ENCODE data around the gene VMP1. TPM values are rescaled to one million over a fixed set of nuclear protein-coding genes. Genes with fewer than 3 reads are reported as not detected.
A peak's percentile ranks its signal among the peaks of the same experiment; 100 is the strongest.
"Not testable (repeated sequence)": the region's sequence is repeated elsewhere in the genome, so short reads cannot be mapped to it uniquely, and the experiment has no call there.

Gene VMP1
- total RNA-seq, 2 experiments from 2014 or later: 29.2 to 38.0 TPM

DNA sequence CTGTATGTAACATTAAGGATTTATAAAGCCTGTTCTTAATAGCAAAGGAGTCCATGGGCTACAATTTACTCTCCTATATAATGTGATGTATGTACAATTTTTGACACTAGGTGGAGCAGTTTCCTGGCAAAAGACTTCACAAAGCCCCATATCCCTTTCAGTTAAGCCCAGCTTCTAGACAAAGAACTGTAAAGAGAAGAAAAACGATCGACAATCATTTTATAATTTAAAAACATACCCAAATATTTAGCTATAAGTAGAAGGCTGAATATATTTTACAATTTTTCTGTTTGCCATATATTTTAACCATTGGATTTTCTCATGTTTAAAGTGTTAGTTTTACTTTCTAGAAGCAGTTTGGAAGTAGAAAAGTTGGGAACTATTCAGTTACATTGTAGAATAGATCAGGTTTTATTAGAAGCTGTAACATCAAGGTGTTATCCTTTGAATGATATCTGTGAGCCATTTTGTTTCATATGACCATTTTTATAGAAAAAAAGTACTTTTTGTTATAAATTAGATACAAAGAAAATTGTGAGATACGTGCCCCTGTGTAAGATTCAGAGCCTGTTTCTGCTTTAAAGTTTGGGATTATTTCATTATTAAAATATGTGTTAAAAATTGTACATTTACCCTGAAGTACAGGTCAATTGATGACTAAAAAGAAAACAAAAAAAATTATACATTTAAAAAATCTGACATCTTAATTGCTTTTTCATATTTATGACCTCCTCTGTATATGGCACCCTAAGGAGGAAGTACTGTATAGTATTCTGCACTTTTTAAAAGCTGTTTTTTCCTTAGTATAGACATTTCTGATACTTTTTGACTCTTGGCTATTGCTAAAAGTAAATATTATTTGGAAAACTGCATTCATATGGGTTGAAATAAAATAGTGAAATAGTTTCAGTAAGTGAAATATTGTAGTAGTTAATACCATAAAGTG is 46.3 kb downstream of the VMP1 start:
- DNase-seq (ENCODE audit: low spot score): peak; percentile 82
- Histone ChIP-seq H3K9me2 (ENCODE audit: insufficient read depth, low read length) (no peaks in the 10 kb centered on the region), H3K79me2 (ENCODE audit: insufficient read depth, low read depth, low read length) (no peaks in the 10 kb centered on the region), H2AFZ (ENCODE audit: low read length) (no peak overlapping the region), H3K27ac (ENCODE audit: low read depth, low read length, poor library complexity, severe bottlenecking) (no peak overlapping the region), H3K4me2 (ENCODE audit: low read length) (0 out of 2 replicates have a peak overlapping the region, but pooled peaks have one; percentile 15), H3K4me3 (ENCODE audit: low read depth, low read length, poor library complexity, severe bottlenecking) (no peak overlapping the region), H3K9me3 (ENCODE audit: low read length) (no peaks in the 10 kb centered on the region), H3K4me1 (ENCODE audit: insufficient read depth, low read length, poor library complexity, severe bottlenecking) (peaks cover 8% of the 10 kb centered on the region), H3K36me3 (ENCODE audit: insufficient read depth, low read length) (peaks cover 21% of the 10 kb centered on the region), H4K20me1 (ENCODE audit: insufficient read depth, low read length) (no peaks in the 10 kb centered on the region)
- POLR2A ChIA-PET: interaction anchor here (0.5 to 0.8 kb wide), 3 partner anchors 80 to 442 kb away, joined by 3 read pairs; no protein-coding TSS in a partner anchor
- intact Hi-C loops (cut with micrococcal nuclease; ENCODE audit: unreplicated experiment): loop anchor here (1.0 to 5.0 kb wide), 3 partner anchors 86 to 284 kb away; no protein-coding TSS in a partner anchor
- no peak for TF ChIP-seq EZH2phosphoT487 (IDR thresholded peaks at IDR 0.05; ENCODE audit: borderline replicate concordance, low read depth, low read length)
- TF ChIP-seq, protein P1, sequence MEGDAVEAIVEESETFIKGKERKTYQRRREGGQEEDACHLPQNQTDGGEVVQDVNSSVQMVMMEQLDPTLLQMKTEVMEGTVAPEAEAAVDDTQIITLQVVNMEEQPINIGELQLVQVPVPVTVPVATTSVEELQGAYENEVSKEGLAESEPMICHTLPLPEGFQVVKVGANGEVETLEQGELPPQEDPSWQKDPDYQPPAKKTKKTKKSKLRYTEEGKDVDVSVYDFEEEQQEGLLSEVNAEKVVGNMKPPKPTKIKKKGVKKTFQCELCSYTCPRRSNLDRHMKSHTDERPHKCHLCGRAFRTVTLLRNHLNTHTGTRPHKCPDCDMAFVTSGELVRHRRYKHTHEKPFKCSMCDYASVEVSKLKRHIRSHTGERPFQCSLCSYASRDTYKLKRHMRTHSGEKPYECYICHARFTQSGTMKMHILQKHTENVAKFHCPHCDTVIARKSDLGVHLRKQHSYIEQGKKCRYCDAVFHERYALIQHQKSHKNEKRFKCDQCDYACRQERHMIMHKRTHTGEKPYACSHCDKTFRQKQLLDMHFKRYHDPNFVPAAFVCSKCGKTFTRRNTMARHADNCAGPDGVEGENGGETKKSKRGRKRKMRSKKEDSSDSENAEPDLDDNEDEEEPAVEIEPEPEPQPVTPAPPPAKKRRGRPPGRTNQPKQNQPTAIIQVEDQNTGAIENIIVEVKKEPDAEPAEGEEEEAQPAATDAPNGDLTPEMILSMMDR (conservative IDR thresholded peaks at IDR 0.05; ENCODE audit: low read length): peak; percentile 97
- no TSS peak for BruUV-seq (replicated peaks)
- CTCF ChIA-PET (ENCODE audit: unreplicated experiment): no interaction called here

GRCh38 chr17:59754552-59754951 is 47.1 kb downstream of the VMP1 start:
- BruUV-seq (replicated peaks): no TSS peak
- Histone ChIP-seq H3K27ac (ENCODE audit: low read depth, low read length, poor library complexity, severe bottlenecking) (no peak overlapping the region), H3K36me3 (ENCODE audit: insufficient read depth, low read length) (peaks cover 29% of the 10 kb centered on the region), H3K4me1 (ENCODE audit: insufficient read depth, low read length, poor library complexity, severe bottlenecking) (peaks cover 8% of the 10 kb centered on the region), H3K9me3 (ENCODE audit: low read length) (no peaks in the 10 kb centered on the region), H3K4me3 (ENCODE audit: low read depth, low read length, poor library complexity, severe bottlenecking) (no peak overlapping the region), H2AFZ (ENCODE audit: low read length) (no peak overlapping the region), H3K4me2 (ENCODE audit: low read length) (no peak overlapping the region), H4K20me1 (ENCODE audit: insufficient read depth, low read length) (no peaks in the 10 kb centered on the region), H3K79me2 (ENCODE audit: insufficient read depth, low read depth, low read length) (no peaks in the 10 kb centered on the region), H3K9me2 (ENCODE audit: insufficient read depth, low read length) (no peaks in the 10 kb centered on the region)
- CTCF ChIA-PET (ENCODE audit: unreplicated experiment): no interaction called here
- TF ChIP-seq, protein P1 (conservative IDR thresholded peaks at IDR 0.05; ENCODE audit: low read length): no peak
- no peak for TF ChIP-seq EZH2phosphoT487 (IDR thresholded peaks at IDR 0.05; ENCODE audit: borderline replicate concordance, low read depth, low read length)
- intact Hi-C loops (cut with micrococcal nuclease; ENCODE audit: unreplicated experiment): loop anchor here (5.0 kb wide), 1 partner anchor 283 kb away; no protein-coding TSS in a partner anchor
- POLR2A ChIA-PET: interaction anchor here (0.8 kb wide), 2 partner anchors 80 to 83 kb away, joined by 3 read pairs; no protein-coding TSS in a partner anchor
- no peak for DNase-seq (ENCODE audit: low spot score)

GRCh38 chr17:59755069-59755468 is 47.6 kb downstream of the VMP1 start:
- H3K9me3 ChIP-seq (ENCODE audit: low read length); H4K20me1 ChIP-seq (ENCODE audit: insufficient read depth, low read length); H2AFZ ChIP-seq (ENCODE audit: low read length); BruUV-seq (replicated peaks); H3K9me2 ChIP-seq (ENCODE audit: insufficient read depth, low read length); DNase-seq (ENCODE audit: low spot score); H3K27ac ChIP-seq (ENCODE audit: low read depth, low read length, poor library complexity, severe bottlenecking); H3K79me2 ChIP-seq (ENCODE audit: insufficient read depth, low read depth, low read length); H3K4me3 ChIP-seq (ENCODE audit: low read depth, low read length, poor library complexity, severe bottlenecking); H3K4me1 ChIP-seq (ENCODE audit: insufficient read depth, low read length, poor library complexity, severe bottlenecking); H3K4me2 ChIP-seq (ENCODE audit: low read length); POLR2A ChIA-PET: not testable (repeated sequence)
- CTCF ChIA-PET (ENCODE audit: unreplicated experiment): interaction anchor here (0.5 kb wide), 1 partner anchor 611 kb away, joined by 4 read pairs; no protein-coding TSS in a partner anchor
- peaks cover 34% of the 10 kb centered on the region for H3K36me3 ChIP-seq (ENCODE audit: insufficient read depth, low read length)
- intact Hi-C loops (cut with micrococcal nuclease; ENCODE audit: unreplicated experiment): loop anchor here (5.0 kb wide), 1 partner anchor 157 kb away; no protein-coding TSS in a partner anchor

Data from OCI-LY7 (cell line).